K562 treated with DMSO at 1 percent for 48 hours (cell line): ENCODE measurements around the gene CARTPT. TPM values are rescaled to one million over a fixed set of nuclear protein-coding genes. Genes with fewer than 3 reads are reported as not detected.

Experiments
- total RNA-seq: library from RNA; unstranded; fragments of 300-600 nt; gene quantifications from 2 replicates; pipeline ENCODE4 v1.2.3, GENCODE V29; 2022; ENCODE audit warnings: low replicate concordance; ENCODE audit errors: extremely low read depth

CARTPT gene
- total RNA-seq = not detected in 2 replicates

GRCh38 chr5:71719063-71719964, at the start of gene CARTPT:
CARTPT (plus strand) TSS chr5:71719275; CDS start chr5:71719294, 19 bp downstream.

Other genes starting within 250 kb of the CARTPT start
- not detected in 2 replicates for gene MCCC2, start 131.9 kb upstream of the CARTPT start, total RNA-seq